C1 segment of cervical spinal cord (tissue), 14 donors: ENCODE measurements around the gene HLA-A.

Source experiments
- DNase-seq, 14 donors: peaks; one replicate each; lab custom pipeline; 2025; lab: John Stamatoyannopoulos, UW

Gene HLA-A

GRCh38 chr6:29935273-29935955 is 6.9 kb upstream of the HLA-A start:
- no peak for DNase-seq

DNA sequence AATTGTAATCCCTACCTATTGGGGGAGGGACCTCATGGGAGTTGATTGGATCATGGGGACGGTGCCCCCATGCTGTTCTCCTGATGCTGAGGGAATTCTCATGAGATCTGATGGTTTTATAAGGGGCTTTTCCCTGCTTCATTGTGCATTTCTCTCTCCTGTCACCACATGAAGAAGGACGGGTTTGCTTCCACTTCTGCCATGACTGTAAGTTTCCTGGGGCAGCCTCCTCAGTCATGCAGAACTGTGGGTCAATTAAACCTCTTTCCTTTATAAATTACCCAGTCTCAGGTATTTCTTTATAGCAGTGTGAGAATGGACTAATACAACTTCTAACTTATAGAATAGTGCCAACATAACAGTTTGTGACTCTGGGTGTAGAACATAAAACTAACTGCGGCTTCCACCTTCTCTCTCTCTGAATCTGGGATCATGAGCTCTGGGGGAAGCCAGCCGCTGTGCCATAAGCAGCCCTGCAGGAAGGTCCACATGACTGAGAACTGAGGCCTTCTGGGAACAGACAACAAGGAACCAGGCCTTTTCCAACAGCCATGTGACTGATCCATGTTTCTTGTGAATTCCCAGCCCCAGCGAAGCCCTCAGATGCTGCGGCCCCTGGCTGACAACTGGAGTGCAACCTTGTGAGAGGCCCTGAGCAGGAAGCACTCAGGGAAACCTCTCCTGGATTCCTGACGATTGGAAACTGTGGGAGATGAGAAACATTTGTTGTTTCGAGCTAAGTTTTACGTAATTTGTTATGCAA is 3.4 kb upstream of the HLA-A start:
- no peak for DNase-seq

GRCh38 chr6:29941016-29941415 is 1.3 kb upstream of the HLA-A start:
- no peak for DNase-seq

DNA sequence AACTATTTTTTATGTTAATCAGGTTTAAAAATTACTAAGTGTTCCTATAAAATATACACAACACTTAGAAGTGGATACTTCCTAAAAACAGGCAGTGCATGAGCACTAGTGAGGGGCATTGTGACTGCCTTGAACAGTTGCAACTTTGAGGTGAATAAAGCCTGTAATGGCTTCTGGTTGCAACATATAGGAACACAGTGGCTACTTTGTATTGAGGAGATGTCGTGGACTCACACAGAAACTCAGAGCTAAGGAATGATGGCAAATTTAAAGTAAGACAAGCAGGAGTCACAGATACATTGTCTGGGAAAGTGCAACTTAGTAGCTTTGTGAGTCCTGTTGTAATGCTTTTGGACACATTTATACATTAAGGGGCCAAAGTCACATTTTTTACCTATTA is 861 bp upstream of the HLA-A start:
- DNase-seq = no peak

DNA sequence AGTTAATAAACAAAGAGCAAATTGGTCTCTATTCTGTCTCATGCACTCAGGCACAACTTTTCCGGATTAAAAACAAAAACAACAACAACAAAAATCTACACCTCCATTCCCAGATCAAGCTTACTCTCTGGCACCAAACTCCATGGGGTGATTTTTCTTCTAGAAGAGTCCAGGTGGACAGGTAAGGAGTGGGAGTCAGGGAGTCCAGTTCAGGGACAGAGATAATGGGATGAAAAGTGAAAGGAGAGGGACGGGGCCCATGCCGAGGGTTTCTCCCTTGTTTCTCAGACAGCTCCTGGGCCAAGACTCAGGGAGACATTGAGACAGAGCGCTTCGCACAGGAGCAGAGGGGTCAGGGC is 437 bp upstream of the HLA-A start:
- DNase-seq = peak in 1 of 14 donors; percentile 66

GRCh38 chr6:29943053-29943966 is 978 bp downstream of the HLA-A start:
- DNase-seq = peak in 1 of 14 donors; percentile 14

GRCh38 chr6:29945281-29945820 is 3.0 kb downstream of the HLA-A start:
- no peak for DNase-seq

GRCh38 chr6:29946223-29947076 is 4.1 kb downstream of the HLA-A start:
- no peak for DNase-seq

DNA sequence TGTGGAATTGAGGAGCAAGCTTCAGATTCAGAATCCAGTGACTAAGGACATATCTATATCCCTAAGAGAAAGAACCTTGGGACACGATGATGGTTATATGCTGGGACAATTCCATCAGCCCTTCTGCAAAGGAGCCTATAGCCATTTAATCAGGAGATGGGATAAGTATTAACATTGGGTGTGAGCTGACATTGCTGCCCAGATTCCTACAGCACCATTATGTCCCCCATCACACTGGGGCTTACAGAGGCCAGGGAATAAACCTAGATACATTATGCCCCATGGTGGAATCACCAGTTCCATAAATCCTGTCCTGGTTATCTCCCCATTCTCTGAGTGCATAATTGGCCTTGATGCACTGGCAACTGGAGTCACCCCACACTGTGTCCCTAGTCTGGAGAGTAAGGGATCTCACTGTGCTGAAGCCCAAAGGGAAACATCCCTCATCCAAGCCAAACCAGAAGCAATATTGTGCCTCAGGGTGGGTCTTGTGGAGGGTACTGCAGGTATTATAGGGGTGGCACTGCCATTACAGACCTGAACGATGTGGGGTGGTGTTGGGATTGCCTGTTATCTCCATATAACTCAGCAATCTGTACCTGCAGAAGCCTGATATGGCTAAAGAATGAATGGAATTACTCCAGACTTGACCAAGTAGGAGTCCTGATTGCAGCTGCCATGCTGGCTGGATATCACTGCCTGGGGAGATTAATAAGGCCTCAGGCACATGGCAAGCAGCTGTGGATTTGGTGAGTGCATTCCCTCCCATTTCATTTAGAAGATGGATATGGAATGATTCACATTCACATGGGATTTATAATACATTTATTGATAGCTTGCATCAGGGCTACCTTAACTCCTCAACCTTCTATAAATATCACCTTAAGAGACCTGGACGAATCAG is 5.0 kb downstream of the HLA-A start:
- no peak for DNase-seq

DNA sequence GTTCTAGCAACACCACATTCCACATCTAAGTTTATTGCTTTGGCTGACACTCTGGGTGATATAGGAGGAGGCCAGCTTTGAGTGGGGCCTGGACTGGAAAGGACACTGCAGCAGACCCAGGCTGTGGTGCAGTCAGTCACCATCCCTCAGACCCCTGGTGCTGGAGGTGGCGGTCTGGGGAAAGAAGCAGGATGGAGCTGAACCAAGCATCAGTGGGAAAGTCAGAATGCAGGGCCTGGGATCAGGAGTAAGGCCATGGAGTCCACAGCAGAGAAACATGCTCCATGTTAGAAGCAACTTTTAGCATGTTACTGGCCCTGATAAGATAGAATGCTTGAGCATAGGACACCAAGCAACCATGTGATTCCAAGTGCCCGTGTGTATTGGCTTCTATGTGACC is 5.9 kb downstream of the HLA-A start:
- no peak for DNase-seq

DNA sequence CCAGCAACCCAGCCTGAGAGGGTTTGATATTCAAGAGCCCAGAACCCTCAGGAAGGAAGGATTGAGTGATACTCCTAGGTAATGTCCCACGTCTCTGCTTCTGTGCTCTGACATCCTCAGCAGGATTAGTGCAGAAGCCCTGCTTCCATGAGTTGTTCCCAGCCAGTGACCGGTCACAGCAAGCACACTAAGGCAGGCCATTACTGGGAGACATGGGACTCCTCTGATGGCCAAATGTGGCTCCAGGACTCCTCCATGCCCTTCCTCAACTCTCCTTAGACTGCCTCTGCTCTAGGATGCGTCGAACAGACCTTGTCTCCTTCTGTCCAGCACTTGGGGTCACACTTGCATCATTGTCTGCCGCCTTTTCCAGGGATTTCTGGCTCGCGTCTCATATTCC is 7.6 kb downstream of the HLA-A start:
- no peak for DNase-seq

DNA sequence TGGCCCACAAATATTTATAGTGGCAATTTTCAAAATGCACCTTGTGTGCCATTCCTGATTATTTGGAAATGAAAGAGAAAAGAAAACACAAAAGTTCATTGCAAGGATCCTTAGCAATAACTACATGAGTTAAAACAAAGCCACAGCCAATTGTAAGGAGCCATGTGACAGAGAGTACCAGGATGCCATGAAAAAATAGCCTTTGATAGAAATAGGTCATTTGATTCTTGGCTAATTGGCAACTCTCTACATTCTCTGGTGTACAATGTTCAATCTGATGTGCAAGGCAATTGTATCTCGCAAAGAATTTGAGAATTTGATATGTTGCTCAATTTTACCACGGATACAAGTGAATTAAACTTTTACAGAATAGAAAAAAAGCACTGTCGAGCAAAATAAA is 9.6 kb downstream of the HLA-A start:
- peak in 1 of 14 donors; percentile 28 for DNase-seq

GRCh38 chr6:29953001-29953441 is 10.7 kb downstream of the HLA-A start:
- no peak for DNase-seq

GRCh38 chr6:29953686-29954085 is 11.4 kb downstream of the HLA-A start:
- no peak for DNase-seq

DNA sequence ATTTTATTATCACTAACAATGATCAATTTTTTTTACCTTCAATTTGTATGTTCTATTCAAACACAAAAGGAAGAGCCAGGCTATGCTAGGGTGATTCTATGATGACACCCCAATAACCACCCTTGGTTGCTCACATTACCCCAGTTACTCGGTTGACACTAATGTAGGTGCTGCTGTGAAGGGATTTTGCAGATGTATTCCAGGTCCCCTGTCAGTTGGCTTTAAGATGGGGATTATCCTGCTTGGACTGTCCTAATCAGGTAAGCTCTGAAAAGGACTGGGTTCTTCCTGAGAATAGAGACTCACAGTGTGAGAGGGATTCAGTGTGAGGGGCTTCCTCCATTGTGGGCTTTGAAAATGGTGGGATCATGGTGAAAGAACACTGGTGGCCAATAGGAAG is 11.9 kb downstream of the HLA-A start:
- DNase-seq = no peak

GRCh38 chr6:29955783-29956182 is 13.5 kb downstream of the HLA-A start:
- DNase-seq = no peak

DNA sequence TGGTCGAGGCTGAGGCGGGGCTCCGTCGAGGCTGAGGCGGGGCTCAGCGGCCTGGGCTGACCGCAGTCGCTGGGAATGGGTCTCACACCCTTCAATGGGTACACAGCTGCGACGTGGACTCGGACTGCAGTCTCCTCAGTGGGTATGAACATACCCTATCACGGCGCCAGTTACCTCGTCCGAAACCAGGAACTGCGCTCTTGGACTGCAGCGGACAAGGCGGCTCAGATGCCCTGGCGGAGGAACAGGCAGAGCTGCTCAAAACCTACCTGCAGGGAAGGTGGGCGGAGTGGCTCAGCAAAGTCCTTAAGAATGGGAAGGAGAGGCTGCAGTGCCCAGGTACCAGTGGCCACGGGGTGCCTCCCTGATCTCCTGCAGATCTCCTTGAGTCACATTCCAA is 14.2 kb downstream of the HLA-A start:
- DNase-seq = no peak

- no peak for DNase-seq
These were observed 15.7 kb downstream of the HLA-A start for GRCh38 chr6:29958046-29958445.

- no peak for DNase-seq
These were observed 16.6 kb downstream of the HLA-A start for GRCh38 chr6:29958921-29959320.

DNA sequence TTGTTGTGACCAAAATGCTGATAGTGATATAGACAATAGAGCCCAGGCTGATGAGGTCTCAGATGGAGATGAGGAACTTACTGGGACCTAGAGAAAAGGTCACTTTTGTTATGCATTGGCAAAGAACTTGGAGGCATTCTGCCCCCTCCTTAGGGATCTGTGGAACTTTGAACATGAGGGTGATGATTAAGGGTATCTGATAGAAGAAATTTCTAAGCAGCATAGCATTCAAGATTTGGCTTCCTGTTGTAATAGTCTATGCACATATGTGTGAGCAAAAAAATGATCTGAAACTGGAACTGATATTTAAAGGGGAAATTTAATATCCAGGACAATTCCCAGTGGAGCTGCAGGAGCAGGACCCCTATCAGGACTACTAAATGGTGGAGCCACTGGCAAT is 17.1 kb downstream of the HLA-A start:
- DNase-seq = no peak
